ENCODE measurements around the gene RAPGEF5.

GRCh38 chr7:22159341-22159740 is 197.6 kb downstream of the RAPGEF5 start:
- TF ChIP-seq POLR2AphosphoS5 (IDR thresholded peaks at IDR 0.05; ENCODE audit: borderline replicate concordance, low read depth, low read length) (no peak), EZH2 (IDR thresholded peaks at IDR 0.05) (no peak)
